Omental fat pad (tissue), 4 donors: ENCODE results near the gene OR11H1. TPM values are rescaled to one million over a fixed set of nuclear protein-coding genes. Genes with fewer than 3 reads are reported as not detected.
"Not testable (repeated sequence)": the region's sequence is repeated elsewhere in the genome, so short reads cannot be mapped to it uniquely, and the experiment has no call there.

Source experiments
- ATAC-seq: fragments of 150-250 bp; one replicate; pipeline ENCODE4 v1.9.1; 2016; ENCODE audit warnings: mild to moderate bottlenecking, moderate library complexity; ENCODE audit not compliant: low FRiP score
- DNase-seq: peaks from one replicate; pipeline ENCODE4 v3.0.0-alpha.2; 2019; ENCODE audit warnings: low spot score
- total RNA-seq, 4 donors: library from RNA; depleted of rRNA; stranded (reverse); fragments of >200 nt; gene quantifications; one replicate each; pipeline ENCODE4 v1.1.0, GENCODE V29; 2016

Gene OR11H1, protein sequence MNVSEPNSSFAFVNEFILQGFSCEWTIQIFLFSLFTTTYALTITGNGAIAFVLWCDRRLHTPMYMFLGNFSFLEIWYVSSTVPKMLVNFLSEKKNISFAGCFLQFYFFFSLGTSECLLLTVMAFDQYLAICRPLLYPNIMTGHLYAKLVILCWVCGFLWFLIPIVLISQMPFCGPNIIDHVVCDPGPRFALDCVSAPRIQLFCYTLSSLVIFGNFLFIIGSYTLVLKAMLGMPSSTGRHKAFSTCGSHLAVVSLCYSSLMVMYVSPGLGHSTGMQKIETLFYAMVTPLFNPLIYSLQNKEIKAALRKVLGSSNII
- not detected for total RNA-seq

DNA sequence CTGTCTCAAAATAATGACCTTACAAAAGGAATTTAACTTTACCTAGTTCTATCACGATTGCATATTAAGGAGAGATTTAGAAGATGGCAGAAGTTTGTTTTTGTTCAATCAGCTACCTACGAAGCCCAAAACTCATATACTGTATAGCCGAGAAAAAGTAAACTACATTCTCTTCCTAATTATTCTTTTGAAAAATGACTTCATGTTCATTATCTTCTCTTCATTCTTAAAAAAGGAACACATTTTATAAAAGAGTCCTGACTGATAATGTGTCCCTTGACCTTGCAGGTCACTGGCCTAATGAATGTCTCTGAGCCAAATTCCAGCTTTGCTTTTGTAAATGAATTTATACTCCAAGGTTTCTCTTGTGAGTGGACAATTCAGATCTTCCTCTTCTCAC is at the start of gene OR11H1:
TSS of gene OR11H1 (plus strand) at position 301 of the 400 bp plus-strand sequence. CDS start at position 301, 0 bp downstream.
- not testable (repeated sequence) for ATAC-seq, DNase-seq

DNA sequence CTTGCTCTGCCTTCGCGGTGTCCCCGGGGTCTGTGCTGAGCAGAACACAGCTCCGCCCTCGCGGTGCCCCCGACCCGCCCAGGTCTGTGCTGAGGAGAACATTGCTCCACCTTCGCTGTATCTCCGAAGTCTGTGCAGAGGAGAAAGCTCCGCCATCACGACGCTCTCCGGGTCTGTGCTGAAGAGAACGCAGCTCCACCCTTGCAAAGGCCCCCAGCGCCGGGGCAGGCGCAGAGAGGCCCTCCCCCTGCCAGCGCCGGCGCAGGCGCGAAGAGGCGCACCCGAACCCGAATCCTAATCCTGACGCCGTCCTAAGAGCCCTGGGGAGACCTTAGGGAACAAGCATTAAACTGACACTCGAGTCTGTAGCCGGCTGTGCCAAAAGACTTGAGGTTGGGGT is 18.0 kb upstream of the OR11H1 start:
- not testable (repeated sequence) for DNase-seq, ATAC-seq

DNA sequence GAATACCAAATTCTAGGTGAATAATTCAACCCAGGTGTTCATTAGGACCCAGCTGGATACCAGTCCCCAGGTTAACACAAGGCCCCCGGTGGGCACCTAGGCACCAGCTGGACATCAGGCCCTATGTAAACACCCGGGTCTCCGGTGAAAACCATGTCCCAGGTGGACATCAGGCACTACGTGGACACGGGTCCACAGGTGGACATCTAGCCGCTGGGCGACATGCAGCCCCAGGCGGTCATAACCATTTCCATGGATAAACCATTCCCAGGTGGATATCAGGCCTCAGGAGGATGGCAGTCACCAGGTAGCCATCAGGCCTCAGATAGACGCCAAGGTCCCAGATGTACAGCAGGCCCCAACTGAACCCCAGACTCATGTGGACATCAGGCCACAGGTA is 12.1 kb upstream of the OR11H1 start:
- DNase-seq, result not testable (repeated sequence)

DNA sequence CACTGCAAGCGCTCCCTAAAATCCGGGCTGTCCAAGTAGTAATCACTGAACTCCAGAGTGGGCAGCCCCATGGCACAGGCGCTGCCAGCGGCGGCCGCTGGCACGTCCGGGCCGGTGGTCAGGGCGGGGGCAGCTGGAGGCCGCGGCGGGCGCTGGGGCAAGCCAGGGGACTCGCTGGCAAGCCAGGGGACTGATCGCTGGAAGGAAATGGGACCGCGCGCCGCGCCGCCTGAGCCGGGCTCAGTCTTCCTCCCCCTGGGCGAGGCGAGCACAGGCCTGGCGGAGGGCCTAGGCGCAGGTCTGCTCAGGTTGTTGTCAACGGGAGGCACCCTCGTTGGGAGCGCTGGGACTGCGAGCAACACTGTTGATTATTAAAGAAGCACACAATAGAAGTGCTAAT is 25.8 kb downstream of the OR11H1 start:
- not testable (repeated sequence) for ATAC-seq, DNase-seq

More for the DNA sequence above, 12.1 kb upstream of the OR11H1 start:
- ATAC-seq, result not testable (repeated sequence)

DNA sequence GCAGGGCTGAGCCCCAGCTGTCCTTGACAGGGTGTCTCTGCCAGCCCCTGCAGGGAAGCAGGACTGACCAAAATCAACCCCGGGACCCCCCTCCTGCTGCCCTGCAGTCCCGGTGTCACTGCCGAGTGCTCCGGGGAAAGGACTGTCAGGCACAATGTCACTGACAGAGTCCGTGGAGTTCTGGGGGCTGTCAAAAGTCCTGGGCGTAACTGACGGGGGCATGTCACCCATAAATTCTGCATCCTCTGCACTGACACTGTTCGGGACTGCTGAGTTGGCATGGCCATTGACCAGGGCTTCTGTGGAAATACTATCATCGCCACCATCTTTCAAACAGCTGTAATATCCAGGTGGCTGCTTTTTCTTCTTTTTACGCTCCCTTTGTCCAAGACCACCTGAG is 35.5 kb downstream of the OR11H1 start:
- not testable (repeated sequence) for DNase-seq, ATAC-seq

DNA sequence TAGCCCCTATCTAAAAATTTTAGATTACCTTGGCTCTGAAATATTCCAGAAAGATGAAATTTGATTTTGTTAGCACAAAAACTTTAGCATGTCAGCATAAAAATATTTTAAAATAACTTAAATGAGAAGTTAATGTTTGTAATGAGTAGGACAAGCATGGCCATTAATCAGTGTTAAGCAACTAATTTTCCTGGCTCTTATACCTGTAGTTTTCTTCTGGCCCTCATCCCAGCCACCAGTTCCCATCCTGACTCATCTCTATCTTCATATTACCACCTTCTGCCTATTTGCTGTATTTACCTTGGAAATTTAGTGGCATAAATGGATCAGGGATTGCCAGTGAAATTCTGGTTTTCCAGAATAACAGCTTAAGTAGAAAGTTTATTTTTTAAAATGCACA is 37.1 kb downstream of the OR11H1 start:
- ATAC-seq, result peak; percentile 90
- not testable (repeated sequence) for DNase-seq

Other genes starting within 250 kb of the OR11H1 start
- gene POTEH, start 161.8 kb downstream of the OR11H1 start, total RNA-seq, result not detected